HG02870 (cell line): Measurements from ENCODE around the gene SAC3D1.
A peak's percentile ranks its signal among the peaks of the same experiment; 100 is the strongest.
"Not testable (repeated sequence)": the region's sequence is repeated elsewhere in the genome, so short reads cannot be mapped to it uniquely, and the experiment has no call there.

Experiments used
- ATAC-seq: cut with Tn5 transposase; IDR thresholded peaks from one replicate; pipeline ENCODE4 v1.9.1; 2021; ENCODE audit warnings: mild to moderate bottlenecking, moderate library complexity; ENCODE audit not compliant: unreplicated experiment

SAC3D1 gene

DNA sequence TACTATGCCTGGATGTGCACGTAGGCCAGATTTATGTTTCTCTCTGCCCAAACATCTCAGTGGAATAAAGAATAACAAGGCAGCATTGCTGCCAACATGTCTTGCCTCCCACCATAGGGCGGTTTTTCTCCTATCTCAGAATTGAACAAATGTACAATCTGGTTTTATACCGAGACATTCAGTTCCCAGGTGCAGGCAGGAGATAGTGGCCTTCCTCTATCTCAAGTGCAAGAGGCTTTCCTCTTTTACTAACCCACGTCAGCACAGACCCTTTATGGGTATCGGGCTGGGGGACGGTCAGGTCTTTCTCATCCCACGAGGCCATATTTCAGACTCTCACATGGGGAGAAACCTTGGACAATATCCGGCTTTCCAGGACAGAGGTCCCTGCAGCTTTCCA, 17.5 kb upstream of the SAC3D1 start:
- ATAC-seq, result not testable (repeated sequence)

DNA sequence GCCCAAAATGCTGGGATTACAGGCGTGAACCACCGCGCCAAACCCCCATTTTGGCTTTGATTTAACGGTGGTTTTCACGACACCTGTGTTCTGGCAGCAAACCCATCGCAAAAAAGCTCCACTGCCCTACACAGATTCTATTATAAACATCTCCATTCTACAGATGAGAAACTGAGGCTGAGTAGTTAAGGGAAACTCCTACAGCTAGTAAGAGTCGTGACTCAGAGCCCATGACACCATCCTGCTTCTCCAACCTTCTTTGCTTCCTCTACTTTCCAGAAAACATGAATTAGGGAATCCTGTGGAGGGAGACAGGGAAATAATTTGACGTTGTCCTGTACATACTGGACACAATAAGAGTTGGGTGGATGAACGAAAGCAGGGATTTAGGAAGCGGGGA, 14.2 kb upstream of the SAC3D1 start:
- ATAC-seq, result no peak

- peak; percentile 88 for ATAC-seq
Measured at GRCh38 chr11:65027213-65028067, 13.6 kb upstream of the SAC3D1 start, which contains the start of gene SNX15. TSS of gene SNX15 (plus strand) at chr11:65027439. CDS start at chr11:65027538, 99 bp downstream.

- no peak for ATAC-seq
Measured at GRCh38 chr11:65032216-65032615, 8.8 kb upstream of the SAC3D1 start.

- no peak for ATAC-seq
Measured at GRCh38 chr11:65034423-65034822, 6.6 kb upstream of the SAC3D1 start.

GRCh38 chr11:65035579-65035978, 5.4 kb upstream of the SAC3D1 start:
- no peak for ATAC-seq

- no peak for ATAC-seq
Measured at GRCh38 chr11:65036931-65037330, 4.1 kb upstream of the SAC3D1 start.

DNA sequence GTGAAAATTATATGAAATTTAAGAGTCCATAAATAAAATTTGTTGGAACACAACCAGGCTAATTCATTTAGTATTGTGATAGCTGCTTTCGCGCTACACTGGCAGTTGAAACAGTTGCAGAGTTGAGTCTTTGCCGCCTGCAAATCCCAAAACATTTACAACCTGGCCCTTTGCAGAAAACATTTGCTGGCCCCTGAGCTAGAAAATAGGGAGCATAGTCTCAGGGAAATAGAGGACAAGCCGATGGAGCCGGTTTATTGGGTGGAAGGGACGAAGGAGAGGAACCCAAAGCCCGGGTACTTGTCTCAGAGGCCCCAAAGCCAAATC, 527 bp upstream of the SAC3D1 start:
- no peak for ATAC-seq

- no peak for ATAC-seq
Measured at GRCh38 chr11:65042891-65043290, 1.9 kb downstream of the SAC3D1 start.

- ATAC-seq, result no peak
Measured at GRCh38 chr11:65043881-65044501, 3.0 kb downstream of the SAC3D1 start.

- no peak for ATAC-seq
Measured at GRCh38 chr11:65045061-65045460, 4.1 kb downstream of the SAC3D1 start.

- ATAC-seq, result no peak
Measured at GRCh38 chr11:65045728-65046127, 4.7 kb downstream of the SAC3D1 start.

DNA sequence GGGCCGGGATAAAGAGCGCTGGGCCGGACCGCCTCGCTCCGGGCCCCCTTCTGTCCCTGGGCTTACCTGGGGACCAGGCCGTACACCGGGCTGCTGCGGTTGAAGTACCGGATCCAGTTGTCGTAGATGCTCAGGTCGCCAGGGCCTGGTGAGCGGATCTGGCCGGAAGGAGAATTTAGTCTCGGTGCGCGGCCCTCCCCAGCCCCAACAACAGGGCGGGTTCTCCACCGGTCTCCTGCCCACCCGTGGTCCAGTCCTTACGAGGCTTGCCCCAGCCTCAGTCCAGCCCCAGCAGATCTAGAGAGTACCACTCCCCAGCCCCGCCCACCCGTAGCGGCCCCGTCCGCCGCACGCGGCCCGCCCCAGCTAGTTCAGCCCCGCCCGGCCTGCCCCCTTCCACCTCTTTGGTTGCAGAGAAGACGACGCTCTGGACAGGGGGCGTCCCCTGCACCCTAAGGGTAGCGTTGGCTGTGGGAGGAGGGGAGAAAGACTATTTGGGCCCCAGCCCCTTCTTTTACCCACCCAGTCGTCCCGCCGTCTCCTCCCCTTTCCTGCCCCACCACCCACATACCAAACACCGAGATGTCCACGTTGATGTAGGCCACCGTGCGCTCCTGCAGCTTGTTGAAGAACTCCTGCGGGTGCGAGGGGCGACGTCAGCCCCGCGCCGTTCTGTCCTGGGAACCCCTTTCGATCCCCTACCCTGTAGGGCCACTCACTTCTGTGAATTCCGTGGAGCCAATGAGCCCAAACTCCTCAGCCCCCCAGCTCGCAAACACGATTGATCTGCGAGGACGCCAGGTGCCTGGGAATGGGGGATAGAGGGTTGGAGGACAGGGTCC, 6.8 kb downstream of the SAC3D1 start:
- no peak for ATAC-seq

- no peak for ATAC-seq
Measured at GRCh38 chr11:65051398-65051858, 10.4 kb downstream of the SAC3D1 start.

- no peak for ATAC-seq
Measured at GRCh38 chr11:65053827-65054508, 13.0 kb downstream of the SAC3D1 start.

- ATAC-seq, result no peak
Measured at GRCh38 chr11:65055538-65055937, 14.5 kb downstream of the SAC3D1 start.

- ATAC-seq, result no peak
Measured at GRCh38 chr11:65056999-65057398, 16.0 kb downstream of the SAC3D1 start.

GRCh38 chr11:65057526-65057925, 16.5 kb downstream of the SAC3D1 start:
- no peak for ATAC-seq

GRCh38 chr11:65058012-65058411, 17.0 kb downstream of the SAC3D1 start:
- ATAC-seq, result no peak

DNA sequence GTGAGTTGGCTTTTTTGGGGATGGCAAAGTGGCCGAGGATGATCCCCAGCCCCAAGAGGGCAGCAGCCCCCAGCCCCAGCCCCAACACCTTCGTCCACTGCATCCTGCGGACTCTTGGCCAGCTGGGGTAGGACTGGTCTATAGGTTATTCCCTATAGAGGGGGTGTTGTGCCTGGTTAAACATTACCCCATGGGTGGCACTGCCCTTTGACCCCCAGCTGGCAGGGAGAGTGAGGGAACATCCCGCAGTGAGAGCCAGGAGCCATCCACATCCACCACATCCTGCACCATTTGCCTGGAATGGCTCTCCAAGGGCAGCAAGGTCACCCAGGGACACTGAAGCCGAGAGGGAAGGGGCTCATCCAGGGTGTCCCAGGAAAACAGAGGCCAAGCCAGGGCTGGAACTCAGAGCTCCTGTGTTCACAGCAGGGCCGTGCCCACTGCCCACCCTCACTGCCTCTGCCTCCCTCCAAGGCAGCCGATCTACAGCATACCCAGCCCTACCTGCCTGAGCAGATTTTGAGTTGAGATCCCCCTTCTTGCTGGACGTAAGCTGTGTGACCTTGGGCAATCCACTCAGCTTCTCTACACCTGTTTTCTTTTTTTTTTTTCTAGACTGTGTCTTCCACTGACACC, 17.5 kb downstream of the SAC3D1 start, which contains the start of gene NAALADL1:
Gene NAALADL1, minus strand, starts transcription at position 135 of the 636 bp plus-strand sequence. Its CDS starts 32 bp downstream, at position 103.
- no peak for ATAC-seq
